Central memory CD8-positive, alpha-beta T cell (primary cell): ENCODE data around the gene WRAP53.

Source experiments
- ATAC-seq: fragments of 150-1000 bp; cut with Tn5 transposase; replicated peaks from 2 replicates; pipeline ENCODE4 v1.10.0; 2022; ENCODE audit warnings: mild to moderate bottlenecking, moderate FRiP score, moderate number of reproducible peaks; ENCODE audit not compliant: poor library complexity, severe bottlenecking; ENCODE audit errors: extremely low read depth
- DNase-seq, 2 donors: peaks; one replicate each; pipeline ENCODE4 v3.0.0; 2021; ENCODE audit warnings: low spot score in 2 of 2
- H3K27ac Mint-ChIP-seq: one replicate; pipeline ENCODE4 v1.8.0; 2022; ENCODE audit warnings: low read depth, mild to moderate bottlenecking, moderate library complexity, mixed read lengths
- H3K27me3 Mint-ChIP-seq: one replicate; pipeline ENCODE4 v1.8.0; 2022; ENCODE audit warnings: mixed read lengths
- H3K36me3 Mint-ChIP-seq: one replicate; pipeline ENCODE4 v1.8.0; 2022; ENCODE audit warnings: mild to moderate bottlenecking, moderate library complexity, mixed read lengths; ENCODE audit not compliant: insufficient read depth
- H3K4me1 Mint-ChIP-seq: one replicate; pipeline ENCODE4 v1.8.0; 2022; ENCODE audit warnings: mixed read lengths
- H3K4me3 Mint-ChIP-seq: one replicate; pipeline ENCODE4 v1.8.0; 2022; ENCODE audit warnings: mild to moderate bottlenecking, moderate library complexity, mixed read lengths
- H3K9me3 Mint-ChIP-seq: one replicate; pipeline ENCODE4 v1.8.0; 2022; ENCODE audit warnings: mixed read lengths

Gene WRAP53

GRCh38 chr17:7706631-7707354 is 18.5 kb downstream of the WRAP53 start:
- Mint-ChIP-seq H3K27ac (no peak overlapping the region), H3K4me1 (peaks cover 38% of the 10 kb centered on the region), H3K9me3 (no peaks in the 10 kb centered on the region), H3K36me3 (peaks cover 2% of the 10 kb centered on the region), H3K4me3 (no peak overlapping the region), H3K27me3 (peaks cover 87% of the 10 kb centered on the region)
- DNase-seq (no peak), ATAC-seq (no peak)

DNA sequence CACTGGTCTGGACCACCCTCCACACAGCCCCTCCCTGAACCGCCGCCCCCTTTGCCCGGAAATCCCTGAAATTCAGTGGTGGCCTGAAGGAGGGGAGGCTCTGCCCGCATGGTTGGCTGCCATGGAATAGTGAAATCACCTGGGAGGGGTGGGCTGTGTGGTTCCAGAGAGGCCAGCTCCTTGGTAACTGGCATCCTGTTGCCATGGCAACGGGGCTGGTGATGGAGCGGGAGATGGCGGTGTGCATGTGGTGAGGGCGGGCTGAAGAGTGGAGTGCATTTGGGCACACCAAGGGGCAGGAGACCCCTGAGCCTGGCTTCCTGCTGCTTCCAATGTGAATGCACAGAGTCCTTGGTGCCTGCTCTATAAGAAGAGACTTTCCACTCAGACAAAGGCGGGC is 19.2 kb downstream of the WRAP53 start:
- DNase-seq (no peak), ATAC-seq (no peak)
- Mint-ChIP-seq H3K4me3 (no peak overlapping the region), H3K27ac (no peak overlapping the region), H3K27me3 (peaks cover 88% of the 10 kb centered on the region), H3K36me3 (no peaks in the 10 kb centered on the region), H3K4me1 (peaks cover 38% of the 10 kb centered on the region), H3K9me3 (no peaks in the 10 kb centered on the region)

DNA sequence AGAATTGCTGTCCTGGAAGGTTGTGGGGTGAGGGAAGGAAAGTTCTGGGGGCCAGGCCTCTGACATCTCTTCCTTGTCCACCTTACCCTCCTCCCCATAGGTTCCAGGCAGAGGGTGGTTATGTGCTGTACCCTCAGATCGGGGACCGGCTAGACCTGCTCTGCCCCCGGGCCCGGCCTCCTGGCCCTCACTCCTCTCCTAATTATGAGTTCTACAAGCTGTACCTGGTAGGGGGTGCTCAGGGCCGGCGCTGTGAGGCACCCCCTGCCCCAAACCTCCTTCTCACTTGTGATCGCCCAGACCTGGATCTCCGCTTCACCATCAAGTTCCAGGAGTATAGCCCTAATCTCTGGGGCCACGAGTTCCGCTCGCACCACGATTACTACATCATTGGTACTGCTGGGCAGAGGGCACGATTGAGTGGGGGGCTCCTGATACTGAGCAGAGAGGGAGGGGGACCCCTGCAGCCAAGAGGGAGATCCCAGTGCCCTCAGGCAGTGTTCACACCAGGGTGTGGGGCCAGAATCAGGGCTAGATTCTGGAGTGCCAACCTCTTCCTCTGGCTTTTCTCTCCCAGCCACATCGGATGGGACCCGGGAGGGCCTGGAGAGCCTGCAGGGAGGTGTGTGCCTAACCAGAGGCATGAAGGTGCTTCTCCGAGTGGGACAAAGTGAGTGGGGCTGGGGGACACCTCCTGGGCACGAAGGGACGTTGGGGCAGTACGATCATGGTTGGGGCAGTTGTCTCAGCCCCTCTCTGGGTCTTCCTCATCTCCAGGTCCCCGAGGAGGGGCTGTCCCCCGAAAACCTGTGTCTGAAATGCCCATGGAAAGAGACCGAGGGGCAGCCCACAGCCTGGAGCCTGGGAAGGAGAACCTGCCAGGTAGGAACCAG is 19.8 kb downstream of the WRAP53 start:
- H3K27me3 Mint-ChIP-seq = peaks cover 92% of the 10 kb centered on the region
- ATAC-seq = no peak

GRCh38 chr17:7709031-7709430 is 20.8 kb downstream of the WRAP53 start:
- Mint-ChIP-seq H3K9me3 (no peaks in the 10 kb centered on the region), H3K27me3 (peaks cover 92% of the 10 kb centered on the region), H3K4me3 (no peak overlapping the region), H3K27ac (no peak overlapping the region), H3K36me3 (no peaks in the 10 kb centered on the region), H3K4me1 (peaks cover 32% of the 10 kb centered on the region)
- no peak for ATAC-seq
- DNase-seq = no peak

More for the DNA sequence above, 19.8 kb downstream of the WRAP53 start:
- no peak for DNase-seq
- H3K36me3 Mint-ChIP-seq = no peaks in the 10 kb centered on the region
- no peaks in the 10 kb centered on the region for H3K9me3 Mint-ChIP-seq
- no peak overlapping the region for H3K4me3 Mint-ChIP-seq
- no peak overlapping the region for H3K27ac Mint-ChIP-seq
- H3K4me1 Mint-ChIP-seq = peaks cover 38% of the 10 kb centered on the region

DNA sequence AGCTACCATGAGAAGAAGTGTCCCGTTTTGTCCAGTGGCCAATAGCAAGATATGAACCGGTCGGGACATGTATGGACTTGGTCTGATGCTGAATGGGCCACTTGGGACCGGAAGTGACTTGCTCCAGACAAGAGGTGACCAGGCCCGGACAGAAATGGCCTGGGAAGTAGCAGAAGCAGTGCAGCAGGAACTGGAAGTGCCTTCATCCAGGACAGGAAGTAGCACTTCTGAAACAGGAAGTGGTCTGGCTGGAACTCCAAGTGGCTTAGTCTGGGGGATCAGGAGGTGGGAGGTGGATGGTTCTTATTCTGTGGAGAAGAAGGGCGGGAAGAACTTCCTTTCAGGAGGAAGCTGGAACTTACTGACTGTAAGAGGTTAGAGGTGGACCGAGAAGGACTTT is 22.0 kb downstream of the WRAP53 start:
- H3K27me3 Mint-ChIP-seq = peaks cover 92% of the 10 kb centered on the region
- ATAC-seq (no peak), DNase-seq (no peak)

DNA sequence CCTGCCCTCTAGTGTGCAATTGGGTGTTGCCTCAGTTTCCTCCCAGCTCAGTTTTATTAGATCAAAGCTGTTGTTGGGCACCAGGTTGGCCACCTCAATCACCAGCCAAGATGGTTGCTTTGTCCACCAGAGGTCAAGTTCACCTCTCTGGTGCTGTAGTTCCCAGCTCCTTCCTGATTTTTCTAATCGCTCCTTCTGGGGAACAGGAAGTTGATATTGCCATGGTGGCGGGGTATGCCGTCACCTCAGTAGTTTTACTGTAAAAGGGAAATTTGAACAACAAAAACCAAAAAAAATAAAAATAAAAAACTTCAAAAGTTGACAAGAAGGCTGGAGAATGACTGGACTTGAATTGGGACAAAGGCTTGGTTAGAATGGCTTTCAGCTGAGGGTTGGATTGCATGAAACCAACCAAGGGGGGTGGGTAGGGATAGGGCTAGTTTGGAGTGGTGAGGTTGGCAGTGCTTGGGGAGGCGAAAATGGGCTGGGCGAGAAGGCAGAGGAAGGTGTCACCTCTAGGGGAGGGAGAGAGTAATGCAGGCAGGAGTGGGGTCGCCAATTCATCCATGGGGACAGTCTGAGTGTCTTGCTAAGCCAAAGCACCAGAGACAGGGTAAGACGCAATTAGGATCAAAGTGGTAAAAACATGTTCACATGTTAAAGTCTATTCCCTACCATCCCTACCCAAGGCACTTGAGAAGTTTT is 22.9 kb downstream of the WRAP53 start:
- Mint-ChIP-seq H3K36me3 (no peaks in the 10 kb centered on the region), H3K4me1 (peaks cover 17% of the 10 kb centered on the region), H3K9me3 (no peaks in the 10 kb centered on the region), H3K4me3 (no peak overlapping the region), H3K27ac (no peak overlapping the region), H3K27me3 (peaks cover 92% of the 10 kb centered on the region)
- ATAC-seq = no peak
- DNase-seq = no peak

More for the DNA sequence above, 22.0 kb downstream of the WRAP53 start:
- Mint-ChIP-seq H3K27ac (no peak overlapping the region), H3K4me1 (peaks cover 23% of the 10 kb centered on the region), H3K4me3 (no peak overlapping the region), H3K9me3 (no peaks in the 10 kb centered on the region), H3K36me3 (no peaks in the 10 kb centered on the region)

DNA sequence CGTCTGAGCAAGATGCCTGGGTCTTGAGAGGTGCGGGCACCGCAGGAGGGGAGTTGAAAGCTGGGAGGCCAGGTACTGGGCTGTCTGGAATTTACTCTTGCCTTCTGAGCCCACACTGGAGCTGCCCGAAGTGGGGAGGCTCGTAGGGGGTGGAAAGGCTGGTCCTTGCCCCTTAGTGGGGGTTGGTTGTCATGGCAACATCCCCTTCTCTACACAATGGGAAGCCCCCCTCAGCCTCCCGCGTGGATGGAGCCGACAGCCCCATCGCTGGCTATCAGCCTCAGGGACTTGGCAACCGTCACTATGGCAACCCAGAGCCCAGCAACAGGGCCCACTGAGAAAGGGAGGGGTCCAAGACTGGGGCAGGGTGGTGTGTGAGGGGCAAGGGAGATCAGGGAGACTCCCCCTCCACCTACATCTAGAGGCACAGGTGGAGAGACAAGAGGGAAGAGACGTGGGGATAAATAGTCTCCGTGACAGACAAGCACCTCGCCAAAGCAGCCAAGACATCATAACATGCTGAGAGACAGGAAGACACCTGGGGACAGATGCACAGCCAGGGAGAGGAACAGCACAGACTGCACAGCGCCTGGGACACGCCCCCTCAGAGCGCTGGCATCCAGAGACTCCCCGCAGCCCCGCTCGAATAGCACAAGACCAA is 24.0 kb downstream of the WRAP53 start:
- H3K36me3 Mint-ChIP-seq = no peaks in the 10 kb centered on the region
- H3K9me3 Mint-ChIP-seq = no peaks in the 10 kb centered on the region
- H3K27ac Mint-ChIP-seq = no peak overlapping the region
- peaks cover 92% of the 10 kb centered on the region for H3K27me3 Mint-ChIP-seq
- H3K4me1 Mint-ChIP-seq = peaks cover 24% of the 10 kb centered on the region
- ATAC-seq (no peak), DNase-seq (no peak)
- no peak overlapping the region for H3K4me3 Mint-ChIP-seq

DNA sequence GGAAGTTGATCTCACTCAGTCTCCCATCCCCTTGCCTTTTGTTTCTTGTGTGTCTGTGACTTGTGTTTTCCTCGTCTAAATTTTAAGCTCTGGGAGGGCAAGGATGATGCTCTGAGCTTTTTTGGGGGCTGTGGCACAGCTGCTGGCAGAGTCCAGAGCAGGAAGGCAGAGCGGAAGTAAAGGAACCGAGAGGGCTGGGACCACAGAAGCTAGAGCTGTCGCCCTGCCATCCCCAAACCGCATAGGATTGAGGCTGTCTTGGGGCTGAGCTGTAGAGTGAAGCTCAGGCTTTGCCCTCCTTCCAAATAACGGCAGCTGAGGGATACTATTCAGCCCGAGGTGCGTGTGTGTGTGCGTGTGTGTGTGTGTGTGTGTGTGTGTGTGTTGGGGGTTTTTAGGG is 25.5 kb downstream of the WRAP53 start:
- Mint-ChIP-seq H3K4me3 (no peak overlapping the region), H3K36me3 (no peaks in the 10 kb centered on the region), H3K9me3 (no peaks in the 10 kb centered on the region), H3K4me1 (peaks cover 34% of the 10 kb centered on the region), H3K27me3 (peaks cover 95% of the 10 kb centered on the region), H3K27ac (no peak overlapping the region)
- DNase-seq (no peak), ATAC-seq (no peak)

- H3K36me3 Mint-ChIP-seq = no peaks in the 10 kb centered on the region
- H3K27ac Mint-ChIP-seq = no peak overlapping the region
- H3K4me3 Mint-ChIP-seq = no peak overlapping the region
- H3K27me3 Mint-ChIP-seq = peaks cover 100% of the 10 kb centered on the region
- no peak for DNase-seq
- H3K4me1 Mint-ChIP-seq = peaks cover 30% of the 10 kb centered on the region
- H3K9me3 Mint-ChIP-seq = no peaks in the 10 kb centered on the region
- no peak for ATAC-seq
Observed at GRCh38 chr17:7714721-7715594, 26.7 kb downstream of the WRAP53 start.

- H3K27me3 Mint-ChIP-seq = peaks cover 100% of the 10 kb centered on the region
- ATAC-seq (no peak), DNase-seq (no peak)
- H3K27ac Mint-ChIP-seq = no peak overlapping the region
- H3K36me3 Mint-ChIP-seq = no peaks in the 10 kb centered on the region
- H3K4me1 Mint-ChIP-seq = peaks cover 20% of the 10 kb centered on the region
- H3K4me3 Mint-ChIP-seq = no peak overlapping the region
- no peaks in the 10 kb centered on the region for H3K9me3 Mint-ChIP-seq
Observed at GRCh38 chr17:7715936-7716886, 27.9 kb downstream of the WRAP53 start.
